DOHH2 (cell line): ENCODE results near the gene FNDC5.

Experiments
- EZH2phosphoT487 ChIP-seq: fragments of 200-600 bp; sonication (generic); IDR thresholded peaks from 2 replicates; pipeline ENCODE4 v1.6.1; 2017; ENCODE audit warnings: borderline replicate concordance, mild to moderate bottlenecking, antibody characterized with exemption, low read length, moderate library complexity, mixed read lengths
- TF ChIP-seq, protein P1 (sequence below): fragments of 200-600 bp; sonication (generic); IDR thresholded peaks from one replicate; pipeline ENCODE4 v1.5.1; 2014; ENCODE audit warnings: antibody characterized with exemption, mild to moderate bottlenecking, low read depth, low read length; ENCODE audit not compliant: poor library complexity, severe bottlenecking

DNA sequence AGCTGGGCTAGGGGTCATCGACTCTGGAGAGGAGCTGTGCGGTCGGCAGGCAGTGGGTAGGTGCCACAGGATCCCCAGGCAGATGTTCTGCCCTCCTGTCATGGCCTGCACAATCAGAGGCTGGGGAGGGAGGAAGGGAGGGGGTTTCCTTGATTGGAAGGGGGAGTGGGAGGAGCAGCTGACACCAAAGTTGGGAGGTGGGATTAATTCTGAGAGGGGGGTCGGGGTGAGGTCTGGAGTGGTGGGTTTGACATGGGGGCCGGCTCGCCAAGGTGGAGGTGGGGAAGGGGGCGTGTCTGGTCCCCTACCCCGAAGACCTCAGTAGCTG is 14.9 kb upstream of the FNDC5 start:
- TF ChIP-seq, protein P1, sequence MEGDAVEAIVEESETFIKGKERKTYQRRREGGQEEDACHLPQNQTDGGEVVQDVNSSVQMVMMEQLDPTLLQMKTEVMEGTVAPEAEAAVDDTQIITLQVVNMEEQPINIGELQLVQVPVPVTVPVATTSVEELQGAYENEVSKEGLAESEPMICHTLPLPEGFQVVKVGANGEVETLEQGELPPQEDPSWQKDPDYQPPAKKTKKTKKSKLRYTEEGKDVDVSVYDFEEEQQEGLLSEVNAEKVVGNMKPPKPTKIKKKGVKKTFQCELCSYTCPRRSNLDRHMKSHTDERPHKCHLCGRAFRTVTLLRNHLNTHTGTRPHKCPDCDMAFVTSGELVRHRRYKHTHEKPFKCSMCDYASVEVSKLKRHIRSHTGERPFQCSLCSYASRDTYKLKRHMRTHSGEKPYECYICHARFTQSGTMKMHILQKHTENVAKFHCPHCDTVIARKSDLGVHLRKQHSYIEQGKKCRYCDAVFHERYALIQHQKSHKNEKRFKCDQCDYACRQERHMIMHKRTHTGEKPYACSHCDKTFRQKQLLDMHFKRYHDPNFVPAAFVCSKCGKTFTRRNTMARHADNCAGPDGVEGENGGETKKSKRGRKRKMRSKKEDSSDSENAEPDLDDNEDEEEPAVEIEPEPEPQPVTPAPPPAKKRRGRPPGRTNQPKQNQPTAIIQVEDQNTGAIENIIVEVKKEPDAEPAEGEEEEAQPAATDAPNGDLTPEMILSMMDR, result no peak
- no peak for TF ChIP-seq EZH2phosphoT487
